ENCODE data around the gene HOMER3.
A peak's percentile ranks its signal among the peaks of the same experiment; 100 is the strongest.
"Not testable (repeated sequence)": the region's sequence is repeated elsewhere in the genome, so short reads cannot be mapped to it uniquely, and the experiment has no call there.

HOMER3 gene

DNA sequence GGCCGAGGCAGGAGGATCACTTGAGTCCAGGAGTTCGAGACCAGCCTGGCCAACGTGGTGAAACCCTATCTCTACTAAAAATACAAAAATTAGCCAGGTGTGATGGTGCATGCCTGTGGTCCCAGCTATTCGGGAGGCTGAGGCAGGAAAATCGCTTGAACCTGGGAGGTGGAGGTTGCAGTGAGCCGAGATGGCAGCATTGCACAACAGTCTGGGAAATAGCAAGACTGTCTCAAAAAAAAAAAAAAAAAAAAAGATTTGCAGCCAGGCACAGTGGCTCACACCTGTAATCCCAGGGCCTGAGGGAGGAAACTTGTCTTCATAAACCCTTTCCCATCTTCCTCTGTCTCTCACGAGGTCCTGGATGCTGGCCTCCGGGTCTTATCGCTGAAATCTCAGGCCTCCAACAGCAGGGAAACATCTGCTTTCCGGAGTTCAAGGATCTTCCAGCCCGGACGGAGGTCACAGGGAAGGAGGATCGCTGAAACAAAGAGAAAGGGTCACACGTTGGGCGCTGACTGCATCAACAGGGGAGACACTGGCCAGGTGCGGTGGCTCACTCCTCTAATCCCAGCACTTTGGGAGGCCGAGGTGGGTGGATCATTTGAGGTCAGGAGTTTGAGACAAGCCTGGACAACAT, 11.5 kb upstream of the HOMER3 start:
- DNase-seq (ENCODE audit: low spot score) = not testable (repeated sequence)

DNA sequence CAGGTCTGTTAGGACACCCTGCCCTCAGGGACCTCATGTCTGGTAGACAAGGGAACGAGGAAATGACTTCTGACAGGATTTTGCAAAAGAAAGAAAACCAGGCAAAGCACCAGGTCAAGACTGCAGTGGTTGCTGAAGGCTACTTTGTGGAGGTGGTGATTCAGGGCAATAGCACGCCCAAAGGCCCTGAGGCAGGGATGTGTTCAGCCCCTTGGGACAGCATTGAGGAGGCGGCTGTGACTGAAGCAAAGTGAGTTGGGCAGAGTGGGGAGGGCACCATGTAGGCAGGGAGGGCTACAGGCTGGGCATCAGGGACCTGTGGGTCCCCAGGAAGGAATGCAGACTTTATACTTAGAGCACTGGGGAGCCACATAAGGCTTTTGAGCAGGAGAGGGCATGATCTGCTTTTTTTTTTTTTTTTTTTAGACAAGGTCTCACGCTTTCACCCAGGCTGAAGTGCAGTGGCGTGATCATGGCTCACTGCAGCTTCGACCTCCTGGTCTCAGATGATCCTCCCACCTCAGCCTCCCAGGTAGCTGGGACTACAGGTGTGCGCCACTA, 10.8 kb upstream of the HOMER3 start:
- no peak for DNase-seq (ENCODE audit: low spot score)

DNA sequence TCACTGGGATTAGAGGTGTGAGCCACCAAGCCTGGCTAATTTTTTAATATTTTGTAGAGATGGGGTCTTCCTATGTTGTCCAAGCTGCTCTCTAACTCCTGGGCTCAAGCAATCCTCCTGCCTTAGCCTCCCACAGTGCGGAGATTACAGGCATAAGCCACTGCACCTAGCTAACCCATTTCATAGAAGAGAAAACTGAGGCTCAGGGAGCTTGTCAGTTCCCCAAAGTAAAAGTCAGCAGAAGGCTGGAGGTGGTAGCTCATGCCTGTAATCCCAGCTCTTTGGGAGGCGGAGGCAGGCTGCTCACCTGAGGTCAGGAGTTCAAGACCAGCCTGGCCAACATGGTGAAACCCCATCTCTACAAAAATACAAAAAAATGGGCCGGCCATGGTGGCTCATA, 8.8 kb upstream of the HOMER3 start:
- DNase-seq (ENCODE audit: low spot score) = no peak

DNA sequence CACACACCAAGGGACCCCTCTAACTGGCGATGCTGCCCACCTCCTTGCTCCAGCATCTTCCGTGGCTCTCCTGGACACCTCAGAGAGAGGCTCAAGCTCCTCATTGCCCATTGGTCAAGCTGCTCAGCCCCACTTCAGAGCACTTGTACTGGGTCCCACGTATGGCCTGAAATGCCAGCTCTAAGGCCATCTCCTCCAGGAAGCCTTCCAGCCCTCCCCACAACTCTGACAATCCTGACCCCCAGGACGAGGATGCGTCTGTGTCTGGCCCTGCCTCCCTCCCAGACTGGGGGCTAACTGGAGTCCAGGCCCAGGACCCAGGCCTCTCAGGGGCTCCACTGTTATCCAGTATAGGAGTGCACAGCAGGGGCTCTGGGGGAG, 7.9 kb upstream of the HOMER3 start:
- DNase-seq (ENCODE audit: low spot score) = no peak

DNA sequence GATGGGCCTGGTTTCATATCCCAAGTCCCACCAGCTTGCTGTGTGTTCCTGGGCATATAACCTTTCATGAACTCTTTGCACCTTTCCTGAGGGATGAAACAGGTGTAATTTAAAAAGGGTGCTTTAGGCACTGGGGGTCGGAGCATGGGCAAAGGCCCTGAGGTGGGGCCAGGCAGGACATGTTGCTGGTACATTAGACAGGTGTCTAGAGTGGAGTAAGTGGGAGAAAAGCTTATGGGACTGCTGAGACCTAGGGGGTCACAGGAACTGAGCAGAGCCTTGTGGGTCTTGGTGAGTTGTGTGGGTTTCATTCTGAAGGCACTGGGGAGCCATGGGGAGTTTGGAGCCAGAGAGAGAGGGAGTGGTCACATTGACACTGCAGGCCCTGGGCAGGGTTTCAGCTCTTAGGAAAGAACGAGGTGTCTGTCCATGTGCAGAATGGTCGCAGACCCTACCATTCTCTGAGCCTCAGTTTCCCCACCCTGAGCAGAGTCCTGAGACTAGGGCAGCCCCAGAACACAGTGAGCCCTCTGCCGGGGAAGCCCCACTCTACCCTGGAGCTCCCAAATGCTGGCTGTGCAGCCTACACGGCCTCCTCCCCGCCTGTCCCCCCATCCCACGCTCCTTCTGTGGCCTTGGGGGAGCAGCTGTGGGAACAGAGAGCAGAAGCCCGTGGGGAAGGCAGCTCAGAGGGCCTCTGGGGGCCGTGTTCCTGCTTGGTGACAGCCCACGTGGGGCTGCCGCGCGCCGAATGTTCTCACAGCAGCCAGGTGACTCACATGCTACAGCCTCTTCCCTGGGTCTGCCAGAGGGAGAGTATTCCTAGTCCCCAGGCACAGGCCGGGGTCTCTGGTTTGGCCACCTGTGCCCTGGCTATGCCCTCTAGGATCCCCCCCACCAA, 7.3 kb upstream of the HOMER3 start:
- DNase-seq (ENCODE audit: low spot score) = no peak

DNA sequence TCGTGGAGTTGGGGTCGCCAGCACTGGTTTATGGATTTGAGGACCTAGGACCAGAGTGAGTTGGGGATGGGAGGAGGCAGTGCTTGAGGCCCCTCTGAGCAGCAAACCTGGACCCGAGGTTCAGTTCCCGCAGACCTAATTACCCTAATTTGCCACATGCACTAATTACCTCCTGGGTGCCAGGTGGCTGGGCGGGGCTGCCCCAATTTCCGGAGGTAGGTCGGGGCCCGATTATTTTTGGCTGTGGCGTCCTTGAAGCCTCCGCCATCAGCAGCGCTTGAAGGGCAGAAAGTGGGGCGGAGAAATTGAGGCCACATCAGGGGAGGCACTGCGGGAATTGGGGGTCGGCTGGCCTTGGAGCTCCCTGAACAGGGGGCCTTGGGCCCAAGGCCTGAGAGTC, 5.9 kb upstream of the HOMER3 start:
- no peak for DNase-seq (ENCODE audit: low spot score)

DNA sequence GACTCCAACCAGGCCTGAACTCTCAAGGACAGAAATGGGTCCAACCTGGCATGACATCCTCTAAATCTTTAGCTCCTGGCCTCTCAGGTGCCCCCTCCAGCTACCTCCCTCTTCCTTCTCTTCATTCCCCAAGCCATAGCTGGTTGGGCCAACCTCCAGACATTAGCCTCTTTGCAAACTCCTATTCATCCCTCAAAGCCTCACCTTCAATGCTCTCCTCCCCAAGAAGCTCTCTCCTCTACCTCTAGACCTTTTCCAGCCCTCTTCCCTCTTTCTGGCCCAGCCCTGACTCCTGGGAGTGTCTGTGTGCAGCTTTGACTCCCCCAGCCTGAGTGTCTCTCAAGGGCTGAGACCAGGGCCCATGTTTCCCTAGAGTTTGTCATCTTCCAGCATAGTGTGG, 5.3 kb upstream of the HOMER3 start:
- DNase-seq (ENCODE audit: low spot score) = no peak

DNA sequence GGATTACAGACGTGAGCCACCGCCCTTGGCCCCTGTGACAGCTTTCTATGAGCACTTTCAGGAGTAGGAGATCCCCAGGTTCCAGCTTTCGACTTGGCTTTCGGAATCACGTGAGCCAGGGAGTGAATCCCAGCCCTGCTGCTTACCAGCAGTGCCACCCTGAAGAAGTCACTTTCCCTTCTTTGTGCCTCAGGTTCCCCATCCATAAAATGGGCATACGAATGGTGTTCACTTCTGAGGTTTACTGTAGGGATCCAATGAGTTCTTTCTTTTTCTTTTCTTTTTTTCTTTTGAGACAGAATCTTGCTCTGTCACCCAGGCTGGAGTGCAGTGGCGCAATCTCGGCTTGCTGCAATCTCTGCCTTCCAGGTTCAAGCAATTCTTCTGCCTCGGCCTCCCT, 4.3 kb upstream of the HOMER3 start:
- DNase-seq (ENCODE audit: low spot score) = no peak

DNA sequence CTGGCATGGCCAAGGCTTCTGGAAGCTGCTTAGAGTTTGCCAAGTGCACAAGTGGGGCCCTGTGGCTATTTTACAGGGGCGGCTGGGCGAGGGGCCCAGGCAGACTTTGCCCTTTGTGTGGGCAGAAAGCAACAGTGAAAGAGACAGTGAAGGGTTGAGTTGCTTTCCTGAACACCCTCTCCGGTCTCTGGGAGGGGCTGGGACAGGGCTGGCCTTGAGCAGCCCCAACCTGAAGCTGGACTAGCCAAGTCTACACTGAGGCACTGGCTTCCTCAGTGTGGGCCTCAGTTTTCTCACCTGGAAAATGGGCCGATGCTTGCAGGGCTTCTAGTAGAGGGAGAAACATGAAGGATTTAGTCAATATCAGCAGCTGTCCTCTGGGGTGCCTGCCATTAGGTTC, 2.4 kb upstream of the HOMER3 start:
- DNase-seq (ENCODE audit: low spot score) = no peak

DNA sequence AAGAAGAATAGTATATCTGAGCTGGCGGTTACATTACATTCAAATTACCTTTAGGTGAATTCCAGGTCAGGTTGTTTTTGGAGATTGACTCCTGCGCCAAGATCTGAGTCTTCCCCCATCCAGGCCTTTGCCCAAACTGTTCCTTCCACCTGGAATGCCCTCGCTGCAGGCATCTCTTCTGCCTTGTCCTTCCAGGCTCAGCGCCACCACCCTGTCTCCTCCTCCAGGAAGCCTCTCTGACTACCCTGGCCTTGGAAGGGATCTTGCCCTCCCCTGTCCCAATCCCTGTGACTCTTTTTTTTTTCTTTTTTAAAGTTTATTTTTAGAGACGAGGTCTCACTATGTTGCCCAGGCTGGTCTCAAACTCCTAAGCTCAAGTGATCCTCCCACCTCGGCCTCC, 1.7 kb upstream of the HOMER3 start:
- no peak for DNase-seq (ENCODE audit: low spot score)

DNA sequence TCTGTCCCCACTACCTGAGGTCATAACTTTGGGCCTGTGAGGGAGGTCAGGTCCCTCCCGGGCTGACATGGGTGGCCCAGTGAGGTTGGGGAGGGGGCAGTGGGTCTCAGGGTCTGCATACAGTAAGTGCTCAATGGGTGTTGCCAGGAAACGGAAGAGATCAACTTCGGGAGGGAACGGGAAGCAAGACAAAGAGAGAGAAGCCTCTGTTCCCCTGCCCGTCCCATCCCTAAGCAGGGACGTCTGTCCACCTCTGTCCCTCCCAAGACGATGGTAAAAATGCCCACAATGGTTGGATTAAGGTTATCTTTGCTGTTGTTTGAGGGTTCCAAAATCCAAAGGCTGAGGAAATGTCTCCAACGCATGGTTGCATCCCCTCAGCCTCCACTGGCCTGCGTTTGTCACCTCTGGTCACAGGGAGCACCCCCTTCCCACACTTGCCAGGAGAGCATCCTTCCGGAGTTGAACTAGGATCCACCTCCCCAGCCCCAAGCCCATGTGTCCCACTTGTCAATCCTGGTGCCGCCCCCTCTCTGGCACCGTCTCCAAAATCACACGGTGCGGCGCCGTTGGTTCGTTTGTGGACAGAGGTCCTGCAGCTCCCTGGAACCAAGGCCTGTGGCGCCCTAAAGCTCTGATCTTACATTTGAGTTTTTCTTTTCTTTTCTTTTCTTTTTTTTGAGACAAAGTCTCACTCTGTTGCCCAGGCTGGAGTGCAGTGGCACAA, 774 bp upstream of the HOMER3 start:
- DNase-seq (ENCODE audit: low spot score) = no peak

DNA sequence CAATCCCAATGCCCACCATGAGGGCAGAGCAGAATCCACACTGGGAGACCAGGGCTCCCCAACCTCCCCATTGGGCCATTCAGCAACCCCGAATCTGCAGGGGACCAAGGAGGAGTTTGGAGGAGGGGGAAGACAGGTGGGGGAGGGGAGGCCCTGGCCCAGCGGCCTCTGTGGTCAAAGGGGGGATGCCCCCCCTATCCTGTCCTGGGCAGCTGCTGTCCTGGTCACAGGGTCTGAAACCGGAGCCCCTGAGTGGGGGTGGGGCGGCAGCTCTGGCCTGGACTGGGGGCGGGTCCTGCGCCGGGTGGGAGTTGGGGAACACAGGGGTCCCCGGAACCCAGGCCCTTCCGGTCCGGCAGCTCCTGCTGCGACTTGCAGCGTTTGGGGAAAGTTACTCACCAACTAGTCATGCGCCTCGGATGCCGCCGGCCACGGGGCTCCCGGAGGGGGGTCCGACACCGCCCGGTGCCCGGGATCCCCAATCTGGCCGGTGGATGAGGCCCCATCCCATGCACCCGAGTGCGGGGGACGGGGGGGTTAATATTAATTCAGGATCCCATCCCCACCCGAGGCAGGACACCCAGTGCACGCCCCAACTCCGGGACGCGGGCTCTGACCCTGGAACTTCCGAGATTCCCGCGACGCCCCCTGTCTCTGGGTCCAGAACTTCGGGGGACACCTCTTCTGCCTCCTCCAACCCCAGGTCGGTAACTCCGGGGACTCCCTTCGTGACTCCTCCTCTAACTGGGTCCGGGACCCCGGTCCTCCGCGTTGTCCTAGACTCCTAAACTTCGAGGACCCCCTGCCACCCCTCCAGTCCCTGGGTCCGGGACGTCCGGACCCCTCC, 872 bp downstream of the HOMER3 start:
- DNase-seq (ENCODE audit: low spot score) = peak; percentile 73

DNA sequence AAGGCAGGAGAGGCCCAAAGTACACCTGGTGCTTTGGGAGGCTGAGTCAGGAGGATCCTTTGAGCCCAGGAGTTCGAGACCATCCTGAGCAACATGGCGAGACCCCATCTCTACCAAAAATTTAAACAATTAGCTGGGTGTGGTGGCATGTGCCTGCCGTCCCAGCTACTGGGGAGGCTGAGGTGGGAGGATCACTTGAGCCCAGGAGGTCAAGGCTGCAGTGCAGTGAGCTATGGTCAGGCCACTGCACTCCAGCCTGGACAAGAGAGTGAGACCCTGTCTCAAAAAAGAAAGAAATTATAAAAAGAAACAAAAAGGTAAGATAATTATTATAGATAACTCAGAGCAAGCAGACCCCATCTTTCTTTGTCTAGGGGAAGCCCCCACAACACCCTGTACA, 1.9 kb downstream of the HOMER3 start:
- DNase-seq (ENCODE audit: low spot score) = no peak

DNA sequence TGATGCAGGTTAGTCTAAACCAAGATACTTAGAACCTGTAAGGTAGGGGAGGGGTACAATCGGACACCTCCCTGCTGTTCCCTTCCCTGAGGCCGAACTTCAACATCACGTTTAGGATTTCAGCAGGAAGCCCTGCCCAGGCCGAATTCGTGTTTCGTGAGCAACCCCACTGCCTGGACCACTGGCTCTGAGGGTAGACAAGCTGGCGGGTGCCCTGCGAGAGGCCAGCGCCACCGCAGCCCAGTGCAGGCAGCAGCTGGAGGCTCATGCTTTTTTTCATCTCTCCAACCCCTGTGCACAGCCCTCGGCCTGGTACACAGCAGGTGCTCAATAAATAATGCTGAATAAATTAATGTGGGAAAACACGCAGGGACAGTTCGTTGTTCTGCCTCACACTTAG, 7.7 kb downstream of the HOMER3 start:
- DNase-seq (ENCODE audit: low spot score) = no peak

DNA sequence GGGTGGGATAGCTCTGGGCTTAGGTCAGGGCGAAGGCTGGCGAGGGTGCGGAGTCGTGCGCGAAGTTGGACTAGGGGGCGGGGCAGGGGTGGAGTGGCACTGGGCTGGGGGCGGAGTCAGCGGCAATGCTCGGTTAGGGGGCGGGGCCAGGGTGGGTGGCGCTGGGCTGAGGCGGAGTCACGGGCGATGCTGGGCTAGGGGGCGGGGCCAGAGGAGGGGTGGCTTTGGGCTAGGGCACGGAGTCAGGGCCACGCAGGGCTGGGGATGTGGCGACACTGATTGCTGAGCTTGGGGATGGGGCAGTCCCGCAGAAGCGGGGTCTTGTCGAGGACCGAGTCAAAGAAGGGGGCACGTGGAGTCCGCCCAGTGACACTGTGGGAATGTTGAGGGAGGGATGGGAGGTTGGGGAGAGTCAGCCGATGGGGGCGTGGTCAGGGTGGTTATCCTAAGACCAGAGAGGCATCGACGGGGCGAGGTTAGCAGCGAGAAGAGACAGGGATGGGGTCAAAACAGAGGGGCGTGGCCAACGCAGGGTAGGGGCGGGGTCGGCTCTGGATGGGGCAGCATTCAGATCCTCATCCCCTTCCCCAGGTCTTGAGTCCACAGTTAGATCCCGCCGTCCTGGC, 8.7 kb downstream of the HOMER3 start:
- no peak for DNase-seq (ENCODE audit: low spot score)

DNA sequence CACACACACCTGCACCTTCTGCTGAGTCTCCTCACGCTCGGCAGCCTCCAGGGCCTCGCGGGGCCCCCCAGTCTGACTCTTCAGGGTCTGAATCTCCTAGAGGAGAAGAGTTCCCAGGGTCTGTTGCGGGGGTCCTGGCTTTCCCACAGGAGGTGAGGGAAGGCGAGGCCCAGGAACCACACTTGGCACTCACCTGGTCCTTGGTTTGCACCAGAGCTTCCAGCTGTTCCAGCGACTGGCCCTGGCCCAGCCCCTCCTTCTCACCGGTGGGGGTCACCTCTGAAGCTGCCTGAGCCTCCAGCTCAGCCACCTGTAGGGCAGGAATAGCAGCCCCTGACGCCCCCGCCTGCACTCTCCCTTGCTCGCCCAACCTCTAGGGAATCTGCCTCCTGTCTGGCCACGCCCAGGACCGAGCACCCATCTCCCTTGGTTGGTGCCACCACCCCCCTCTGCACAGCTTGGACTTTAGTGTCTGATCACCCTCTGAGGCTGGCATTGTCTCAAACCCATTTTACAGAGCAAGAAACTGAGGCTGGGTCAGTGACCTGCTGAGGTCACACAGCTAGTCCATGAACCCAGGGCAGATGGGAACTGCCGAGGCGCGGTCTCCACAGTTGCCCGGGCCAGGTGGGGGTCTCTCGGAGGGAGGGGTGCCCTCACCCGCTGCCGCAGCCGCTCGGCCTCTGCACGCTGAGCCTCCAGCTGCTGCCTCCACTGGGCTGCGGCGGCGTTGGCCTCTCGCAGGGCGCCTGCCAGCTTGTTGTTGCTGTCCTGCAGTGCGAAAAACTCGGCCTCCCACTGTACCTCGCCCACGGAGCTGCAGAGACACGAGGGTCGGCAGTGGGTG, 9.5 kb downstream of the HOMER3 start:
- no peak for DNase-seq (ENCODE audit: low spot score)

DNA sequence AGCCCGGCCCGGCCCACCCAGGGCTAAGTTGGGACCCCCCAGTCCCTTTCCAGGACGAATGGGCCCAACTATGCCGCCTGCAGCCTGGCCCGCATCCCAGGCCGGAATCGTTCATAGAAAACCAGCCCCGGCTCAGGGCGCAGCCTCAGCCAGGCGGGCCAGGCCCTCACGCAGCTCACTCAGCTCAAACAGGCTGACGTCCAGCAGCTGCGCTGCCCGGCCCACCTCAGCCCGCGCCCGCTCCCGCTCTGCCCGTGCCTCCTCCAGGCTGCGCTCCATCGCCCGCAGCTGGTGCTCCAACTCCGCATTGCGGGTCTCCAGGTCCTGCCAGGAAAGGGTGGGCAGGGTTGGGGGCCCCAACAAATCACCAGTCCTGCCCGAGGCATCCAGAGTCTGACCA, 11.7 kb downstream of the HOMER3 start:
- DNase-seq (ENCODE audit: low spot score) = no peak

DNA sequence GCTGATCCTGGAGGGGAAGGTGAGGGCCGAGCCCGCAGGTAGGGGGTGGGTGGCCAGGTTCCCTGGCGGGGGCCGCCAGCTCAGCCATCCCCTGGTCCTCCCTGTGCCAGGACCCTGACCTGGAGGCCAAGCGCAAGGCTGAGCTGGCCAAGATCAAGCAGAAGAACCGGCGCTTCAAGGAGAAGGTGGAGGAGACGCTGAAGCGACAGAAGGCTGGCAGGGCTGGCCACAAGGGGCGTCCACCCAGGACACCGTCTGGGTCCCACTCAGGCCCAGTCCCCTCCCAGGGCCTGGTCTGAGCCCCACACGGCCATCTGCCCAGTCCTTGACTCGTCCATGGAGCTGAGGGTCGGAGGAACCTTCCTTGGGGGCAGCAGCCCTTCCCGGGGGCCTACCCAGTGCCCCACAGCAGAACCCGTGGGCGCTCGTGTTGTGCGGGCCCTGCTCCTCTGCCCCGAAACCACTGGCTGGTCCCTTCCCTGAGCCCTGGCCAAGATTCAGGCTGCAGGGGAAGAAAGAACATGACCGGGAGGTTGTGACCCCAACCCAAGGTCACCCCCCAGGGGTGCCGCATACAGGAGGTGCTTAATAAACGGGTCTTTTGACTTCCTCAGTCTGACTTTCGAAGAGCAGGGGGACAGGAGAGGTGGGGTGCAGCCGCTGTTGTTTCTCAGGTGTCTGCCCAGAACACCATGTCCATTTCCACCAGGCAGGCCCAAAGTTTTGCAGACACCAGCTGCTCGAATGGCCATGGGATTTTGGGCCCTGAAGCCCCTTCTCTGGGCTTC, 12.8 kb downstream of the HOMER3 start:
- DNase-seq (ENCODE audit: low spot score) = no peak

DNA sequence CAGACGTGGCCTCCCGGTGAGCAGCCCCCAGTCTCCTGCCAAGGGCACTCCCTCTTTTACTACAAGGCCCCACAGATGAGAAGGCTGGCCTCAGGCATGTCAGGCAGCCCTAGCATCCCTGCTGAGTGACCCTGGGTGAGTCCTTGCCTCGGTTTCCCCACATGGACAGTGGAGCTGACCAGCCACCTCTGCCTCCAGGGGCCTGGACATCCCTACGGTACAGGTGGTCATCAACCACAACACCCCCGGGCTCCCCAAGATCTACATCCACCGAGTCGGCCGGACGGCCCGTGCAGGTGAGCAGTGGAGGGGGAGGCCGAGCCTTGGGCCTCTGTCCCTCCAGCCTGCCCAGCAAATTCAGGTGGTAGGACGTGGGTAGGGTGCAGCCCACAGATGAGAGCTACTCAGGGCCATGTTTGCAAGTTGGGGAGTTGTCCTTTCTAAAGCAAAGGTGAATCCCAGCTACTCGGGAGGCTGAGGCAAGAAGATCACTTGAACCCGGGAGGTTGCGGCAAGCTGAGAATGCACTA, 16.3 kb downstream of the HOMER3 start:
- DNase-seq (ENCODE audit: low spot score) = no peak

Data from HuH-7 (cell line).